GM21360 (cell line): ENCODE results near the gene DTYMK.

Experiments
- ATAC-seq: cut with Tn5 transposase; IDR thresholded peaks from one replicate; pipeline ENCODE4 v1.9.1; 2021; ENCODE audit warnings: mild to moderate bottlenecking, moderate library complexity; ENCODE audit not compliant: unreplicated experiment

The DTYMK gene

DNA sequence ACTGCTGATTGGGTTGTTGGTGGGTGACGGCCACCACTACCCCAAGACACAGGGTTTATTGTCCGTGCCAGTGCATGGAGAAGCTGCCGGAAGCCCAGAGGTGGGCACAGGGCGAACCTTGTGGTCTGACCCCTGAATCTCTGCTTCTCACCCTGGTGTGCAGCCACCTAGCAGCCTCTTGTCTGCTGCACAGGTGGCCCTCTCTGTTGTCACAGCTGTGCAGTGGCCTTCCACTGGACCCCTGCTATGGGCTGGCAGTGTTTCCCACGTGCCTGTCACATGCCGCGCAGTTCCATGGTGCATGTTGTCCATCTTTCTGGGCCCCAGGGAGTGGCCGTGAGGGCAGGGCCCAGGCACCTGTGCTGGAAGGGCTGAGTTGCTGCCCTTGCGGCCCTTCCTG is 33.9 kb downstream of the DTYMK start:
- ATAC-seq: no peak

- no peak for ATAC-seq
These were observed 34.5 kb downstream of the DTYMK start for GRCh38 chr2:241652142-241652541.

GRCh38 chr2:241649927-241650326 is 36.7 kb downstream of the DTYMK start:
- ATAC-seq: no peak

GRCh38 chr2:241649404-241649803 is 37.2 kb downstream of the DTYMK start:
- no peak for ATAC-seq

DNA sequence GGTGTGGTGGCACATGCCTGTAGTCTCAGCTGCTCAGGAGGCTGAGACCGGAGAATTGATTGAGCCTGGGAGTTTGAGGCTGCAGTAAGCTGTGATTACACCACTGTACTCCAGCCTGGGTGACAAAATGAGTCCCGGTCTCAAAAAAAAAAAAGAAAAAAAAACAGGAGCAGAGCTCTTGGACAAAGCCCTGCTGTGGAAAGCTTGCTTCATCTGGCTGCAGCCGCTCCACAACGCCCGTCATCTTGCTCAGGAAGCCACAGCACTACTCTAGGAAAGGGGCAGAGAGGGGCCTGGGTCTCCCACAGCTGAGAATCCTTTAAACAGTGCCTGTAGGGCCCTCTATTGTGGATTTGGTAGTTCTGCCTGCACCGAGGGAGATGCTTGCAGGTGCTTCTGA is 38.2 kb downstream of the DTYMK start:
- no peak for ATAC-seq

DNA sequence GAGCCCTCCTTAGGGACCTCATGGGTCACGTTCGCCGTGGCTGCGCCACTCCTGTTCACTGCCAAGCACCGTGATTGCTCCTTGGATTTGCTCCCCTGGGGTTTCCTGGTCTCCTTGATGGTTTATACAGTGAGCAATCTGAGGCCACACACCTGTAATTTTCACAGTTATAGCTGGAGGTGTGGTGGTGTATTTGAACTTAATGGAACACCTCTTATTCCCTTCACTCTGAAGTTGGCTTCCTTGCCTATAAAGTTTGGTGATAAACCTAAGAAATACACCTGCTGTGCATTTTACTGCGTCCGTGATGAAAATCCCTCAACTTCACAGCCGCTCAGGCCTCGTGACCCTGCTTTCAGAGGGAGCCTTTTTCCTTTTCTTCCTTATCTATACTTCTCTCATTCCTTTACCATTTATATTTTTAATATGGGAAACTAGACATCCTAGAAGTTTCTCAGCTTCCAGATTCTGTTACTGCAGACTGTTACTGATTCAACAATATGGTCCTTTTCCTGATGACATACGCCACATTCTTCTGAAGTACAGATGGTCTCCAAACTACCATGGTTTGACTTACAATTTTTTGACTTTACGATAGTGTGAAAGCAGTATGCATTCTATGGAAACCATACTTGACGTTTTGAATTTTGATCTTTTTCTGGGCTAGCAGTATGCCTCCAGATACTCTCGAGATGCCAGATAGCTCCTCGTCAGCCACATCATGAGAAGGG is 40.5 kb downstream of the DTYMK start:
- no peak for ATAC-seq

- no peak for ATAC-seq
These were observed 41.3 kb downstream of the DTYMK start for GRCh38 chr2:241645056-241645914.

- ATAC-seq: no peak
These were observed 45.0 kb downstream of the DTYMK start for GRCh38 chr2:241641631-241642030.

DNA sequence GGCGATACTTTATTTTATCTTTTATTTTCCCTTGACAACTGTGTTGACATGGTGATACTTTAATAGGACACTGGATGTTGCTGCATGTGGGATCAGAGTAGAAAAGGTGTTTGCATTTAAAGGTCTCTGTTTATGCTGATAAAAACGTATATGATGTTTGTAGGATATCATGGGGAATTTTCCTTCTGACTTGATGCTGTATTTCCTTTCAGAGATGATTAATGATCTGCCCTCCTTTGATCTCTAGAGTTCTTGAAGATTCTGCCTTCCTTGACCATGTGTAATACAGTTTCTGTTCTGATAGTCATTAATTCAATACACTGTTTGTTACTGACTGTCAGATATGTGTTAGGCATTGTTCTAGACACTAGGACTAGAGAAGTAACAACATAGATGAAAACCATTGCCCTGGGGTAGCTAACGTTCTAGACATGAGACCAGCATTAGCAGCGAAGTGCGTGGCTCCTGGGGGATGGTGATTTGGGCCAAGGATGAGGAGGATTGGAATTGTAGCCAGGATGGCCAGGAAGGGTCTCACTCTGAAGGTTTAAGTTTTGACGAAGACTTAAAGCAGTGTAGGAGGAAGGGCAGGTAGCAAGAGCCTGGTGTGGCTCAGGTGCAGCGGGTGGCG is 46.3 kb downstream of the DTYMK start:
- ATAC-seq: no peak

DNA sequence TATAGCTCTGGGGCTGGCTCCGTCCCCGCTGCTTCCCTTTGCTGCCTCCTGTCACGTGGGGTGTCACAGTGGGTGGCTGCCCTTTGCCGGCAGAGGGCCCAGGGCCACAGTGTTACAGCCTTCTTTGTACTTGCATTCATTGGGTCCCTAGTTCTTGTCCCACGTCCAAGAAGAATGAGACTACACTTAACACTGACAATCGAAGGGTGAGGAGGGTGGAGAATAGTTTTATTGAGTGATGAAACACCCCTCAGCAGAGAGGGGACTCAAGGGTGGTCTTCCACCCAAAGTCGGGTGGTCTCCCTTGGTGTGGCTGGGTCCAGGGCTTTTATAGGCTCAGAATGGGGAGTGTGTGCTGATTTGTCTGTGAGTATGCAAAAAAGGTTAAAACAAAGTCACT is 47.2 kb downstream of the DTYMK start:
- no peak for ATAC-seq

DNA sequence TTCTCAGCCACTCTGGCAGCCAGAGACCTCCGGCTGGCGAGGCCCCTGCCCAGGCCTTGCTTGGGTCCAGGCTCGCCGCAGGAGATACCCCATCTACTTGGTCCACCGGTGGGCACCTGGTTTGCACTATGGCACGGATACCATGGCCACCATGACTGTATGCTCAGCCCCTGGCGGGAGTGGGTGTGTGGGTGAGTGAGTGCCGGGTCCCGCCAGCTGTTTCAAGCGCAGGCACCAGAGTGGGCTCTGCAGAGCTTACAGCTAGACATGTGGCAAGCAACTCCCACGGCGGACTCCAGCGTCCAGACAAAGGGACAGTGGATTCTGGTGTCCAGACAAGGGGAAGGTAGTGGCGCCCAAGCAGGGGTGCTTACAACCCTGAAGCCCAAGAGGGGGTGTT is 47.7 kb downstream of the DTYMK start:
- no peak for ATAC-seq

GRCh38 chr2:241637795-241638660 is 48.6 kb downstream of the DTYMK start:
- peak; percentile 21 for ATAC-seq

GRCh38 chr2:241637018-241637794 is 49.4 kb downstream of the DTYMK start, which contains the start of the genes ATG4B and THAP4:
TSS of gene ATG4B (plus strand) at chr2:241637693. CDS start at chr2:241637715, 22 bp downstream.
TSS of gene THAP4 (minus strand) at chr2:241637158. CDS start at chr2:241637017, 141 bp downstream.
- ATAC-seq: peak; percentile 57

DNA sequence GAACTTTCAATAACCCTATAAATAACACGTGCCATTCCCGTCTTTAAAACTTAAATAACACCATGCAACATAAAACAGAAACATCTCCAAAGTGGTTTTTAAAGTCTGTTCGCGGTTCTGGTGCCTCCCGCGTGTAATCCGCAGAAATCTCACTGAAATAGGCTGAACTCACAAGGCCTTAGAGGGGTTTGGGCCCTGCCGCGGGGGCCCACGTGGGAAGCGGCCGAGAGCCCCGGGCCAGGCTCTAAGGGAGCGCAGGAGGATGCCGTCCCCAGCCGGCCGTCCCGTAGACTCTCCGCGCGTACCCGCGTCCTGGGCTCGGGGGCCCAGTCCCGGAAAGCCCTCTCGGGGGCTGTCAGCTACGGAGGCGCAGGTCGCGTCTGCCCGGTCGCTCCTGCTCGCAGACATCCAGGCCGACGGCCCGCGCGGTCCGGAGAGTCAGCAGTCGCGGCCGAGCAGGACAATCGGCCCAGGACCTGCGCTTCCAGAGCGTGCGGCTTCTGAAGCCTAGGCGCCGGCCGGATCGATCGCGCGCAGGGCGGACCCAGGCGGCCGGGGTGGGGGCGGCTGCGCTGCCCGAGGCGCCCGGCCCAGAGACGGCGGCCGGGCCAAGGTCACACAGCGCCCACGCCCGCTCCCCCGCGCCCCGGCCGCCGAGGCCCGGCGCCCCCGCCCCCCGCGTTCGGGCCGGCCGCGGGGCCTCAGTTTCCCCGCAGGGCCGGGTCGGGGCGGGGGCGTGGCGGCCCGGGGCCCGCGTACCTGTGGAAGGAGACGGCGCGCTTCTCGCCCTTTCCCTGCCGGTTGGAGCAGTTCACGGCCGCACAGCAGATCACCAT is 50.2 kb downstream of the DTYMK start:
- ATAC-seq: peak; percentile 23

DNA sequence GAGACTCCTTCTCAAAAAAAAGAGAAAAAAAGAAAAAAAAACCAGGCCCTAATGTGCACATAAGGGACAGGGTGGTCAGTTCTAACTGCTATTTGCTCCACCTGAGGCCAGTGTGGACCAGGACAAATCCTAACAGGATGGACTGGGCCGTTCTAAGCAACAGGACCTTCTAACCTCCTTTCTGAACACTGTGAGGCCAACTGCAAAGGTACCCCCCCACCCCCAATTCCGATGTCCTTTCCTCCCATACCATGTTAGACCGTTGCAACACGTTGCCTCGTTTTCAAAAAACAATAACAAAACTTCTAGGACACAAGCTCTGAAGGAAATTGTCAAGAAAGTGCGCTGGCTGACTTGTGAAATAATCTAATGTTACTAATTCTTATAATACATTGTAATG is 50.9 kb downstream of the DTYMK start:
- no peak for ATAC-seq

- no peak for ATAC-seq
These were observed 53.1 kb downstream of the DTYMK start for GRCh38 chr2:241633561-241633960.

DNA sequence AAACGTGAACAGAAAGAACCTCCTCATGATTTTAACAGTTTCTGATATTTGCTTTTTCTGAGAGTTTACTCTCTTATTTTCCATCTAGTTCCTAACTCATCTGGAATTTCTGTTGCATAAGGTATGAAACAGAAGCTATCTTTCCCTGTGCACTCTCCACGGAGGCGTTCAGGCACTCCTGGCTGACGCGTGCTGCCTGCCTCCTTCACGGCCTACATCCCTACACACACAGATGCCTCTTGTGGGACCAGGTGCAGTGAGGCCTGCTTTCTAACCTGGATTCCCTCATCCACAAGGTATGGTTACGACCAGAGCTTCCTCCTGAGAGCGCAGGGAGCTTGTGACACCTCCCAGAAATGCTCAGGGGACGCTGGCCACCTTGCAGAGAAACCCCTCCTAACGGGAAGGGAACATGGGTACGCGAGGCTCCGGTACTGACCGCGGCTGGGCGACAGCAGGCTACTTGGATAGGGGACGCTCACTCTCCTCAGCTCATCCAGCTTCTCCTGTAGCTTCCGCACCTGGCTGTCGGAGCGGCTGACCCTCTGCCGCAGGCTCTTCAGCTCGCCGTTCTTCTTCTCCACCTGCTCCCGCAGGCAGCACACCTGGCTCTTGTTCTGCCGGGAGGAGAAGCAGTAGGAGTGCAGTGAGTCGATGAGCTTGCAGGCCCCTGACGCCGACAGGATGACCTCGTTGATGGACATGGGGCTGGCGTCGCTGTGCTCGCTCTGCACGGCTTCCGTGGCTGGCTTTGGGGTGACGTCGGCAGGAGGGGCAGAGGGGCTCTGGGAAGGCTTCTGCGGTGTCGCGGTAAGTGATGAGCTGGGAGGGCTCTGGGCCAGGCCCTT is 53.9 kb downstream of the DTYMK start:
- ATAC-seq: no peak
